Activated CD4-positive, alpha-beta T cell treated with anti-CD3 and anti-CD28 coated beads, Interleukin-2, amount 10 ng/mL, durations not matched to agents 24 days and 14 days (primary cell): ENCODE measurements around the gene NEGR1. TPM values are rescaled to one million over a fixed set of nuclear protein-coding genes. Genes with fewer than 3 reads are reported as not detected.

Source experiments
- DNase-seq: peaks from one replicate; pipeline ENCODE4 v3.0.0; 2022
- H3K27ac Mint-ChIP-seq: one replicate; pipeline ENCODE4 v1.8.0; 2022; ENCODE audit warnings: mild to moderate bottlenecking, mixed read lengths
- H3K27me3 Mint-ChIP-seq: one replicate; pipeline ENCODE4 v1.8.0; 2022; ENCODE audit warnings: mixed read lengths
- H3K36me3 Mint-ChIP-seq: one replicate; pipeline ENCODE4 v1.8.0; 2022; ENCODE audit warnings: low read depth, mild to moderate bottlenecking, mixed read lengths
- H3K4me1 Mint-ChIP-seq: one replicate; pipeline ENCODE4 v1.8.0; 2021; ENCODE audit warnings: mixed read lengths
- H3K4me3 Mint-ChIP-seq: one replicate; pipeline ENCODE4 v1.8.0; 2022; ENCODE audit warnings: mild to moderate bottlenecking, moderate library complexity, mixed read lengths
- H3K9me3 Mint-ChIP-seq: one replicate; pipeline ENCODE4 v1.8.0; 2021; ENCODE audit warnings: mixed read lengths
- intact Hi-C: fragments of 100-400 bp; cut with micrococcal nuclease; formaldehyde crosslinking; loops from one replicate; pipeline ENCODE4 v1.15.1; 2023
- total RNA-seq: library from RNA; stranded (reverse); gene quantifications from 2 replicates; pipeline ENCODE4 v1.2.3, GENCODE V29; 2022

The NEGR1 gene
- total RNA-seq, 1 donor from 2014 or later = not detected

DNA sequence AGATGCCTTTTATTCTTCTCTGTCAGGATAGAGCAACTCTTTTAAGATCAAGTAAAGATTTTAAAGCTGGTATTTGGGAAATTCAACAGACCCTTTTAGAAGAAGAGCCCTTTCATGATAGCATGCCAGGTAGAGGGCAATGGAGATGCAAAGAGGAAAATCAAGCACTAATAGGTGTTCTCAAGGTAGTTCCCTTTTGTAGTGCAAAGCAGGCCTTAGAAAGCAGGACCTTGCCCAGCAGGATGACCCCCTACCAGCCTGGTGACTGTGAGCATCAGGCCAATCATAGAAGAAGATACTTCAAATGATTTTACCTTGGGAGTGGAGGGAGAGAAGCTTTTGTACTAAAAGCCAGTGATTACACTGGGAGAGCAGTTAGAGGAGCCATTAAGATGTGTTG is 820.1 kb downstream of the NEGR1 start:
- intact Hi-C loops = no loop called here
- Mint-ChIP-seq H3K4me1 (no peaks in the 10 kb centered on the region), H3K9me3 (no peaks in the 10 kb centered on the region), H3K27ac (no peak overlapping the region), H3K27me3 (no peaks in the 10 kb centered on the region), H3K36me3 (no peaks in the 10 kb centered on the region), H3K4me3 (no peak overlapping the region)
- no peak for DNase-seq

- Mint-ChIP-seq H3K27ac (no peak overlapping the region), H3K4me3 (no peak overlapping the region), H3K36me3 (no peaks in the 10 kb centered on the region), H3K9me3 (no peaks in the 10 kb centered on the region), H3K27me3 (no peaks in the 10 kb centered on the region), H3K4me1 (no peaks in the 10 kb centered on the region)
- intact Hi-C loops = no loop called here
- DNase-seq = no peak
Observed at GRCh38 chr1:71461416-71461815, 820.9 kb downstream of the NEGR1 start.

GRCh38 chr1:71448444-71448843 is 833.9 kb downstream of the NEGR1 start:
- Mint-ChIP-seq H3K27ac (no peak overlapping the region), H3K4me3 (no peak overlapping the region), H3K36me3 (no peaks in the 10 kb centered on the region), H3K4me1 (no peaks in the 10 kb centered on the region), H3K27me3 (no peaks in the 10 kb centered on the region), H3K9me3 (no peaks in the 10 kb centered on the region)
- no peak for DNase-seq
- intact Hi-C loops = no loop called here

- Mint-ChIP-seq H3K9me3 (no peaks in the 10 kb centered on the region), H3K36me3 (no peaks in the 10 kb centered on the region), H3K27ac (no peak overlapping the region), H3K4me1 (no peaks in the 10 kb centered on the region), H3K27me3 (no peaks in the 10 kb centered on the region), H3K4me3 (no peak overlapping the region)
- DNase-seq = no peak
- intact Hi-C loops = no loop called here
Observed at GRCh38 chr1:71438626-71439025, 843.7 kb downstream of the NEGR1 start.

- no peak for DNase-seq
- H3K9me3 Mint-ChIP-seq = no peaks in the 10 kb centered on the region
Observed at GRCh38 chr1:71435951-71436350, 846.4 kb downstream of the NEGR1 start.

GRCh38 chr1:71434240-71434639 is 848.1 kb downstream of the NEGR1 start:
- Mint-ChIP-seq H3K9me3 (no peaks in the 10 kb centered on the region), H3K4me1 (no peaks in the 10 kb centered on the region), H3K27me3 (no peaks in the 10 kb centered on the region), H3K4me3 (no peak overlapping the region), H3K27ac (no peak overlapping the region), H3K36me3 (no peaks in the 10 kb centered on the region)
- DNase-seq = no peak
- intact Hi-C loops = no loop called here

More at GRCh38 chr1:71435951-71436350, 846.4 kb downstream of the NEGR1 start:
- no peaks in the 10 kb centered on the region for H3K36me3 Mint-ChIP-seq
- H3K27me3 Mint-ChIP-seq = no peaks in the 10 kb centered on the region
- H3K27ac Mint-ChIP-seq = no peak overlapping the region
- H3K4me3 Mint-ChIP-seq = no peak overlapping the region
- intact Hi-C loops = no loop called here
- H3K4me1 Mint-ChIP-seq = no peaks in the 10 kb centered on the region

GRCh38 chr1:71428029-71428428 is 854.3 kb downstream of the NEGR1 start:
- Mint-ChIP-seq H3K4me3 (no peak overlapping the region), H3K4me1 (no peaks in the 10 kb centered on the region), H3K9me3 (no peaks in the 10 kb centered on the region), H3K27ac (no peak overlapping the region), H3K36me3 (no peaks in the 10 kb centered on the region), H3K27me3 (no peaks in the 10 kb centered on the region)
- intact Hi-C loops = no loop called here
- DNase-seq = no peak

- Mint-ChIP-seq H3K4me1 (no peaks in the 10 kb centered on the region), H3K9me3 (no peaks in the 10 kb centered on the region), H3K27me3 (no peaks in the 10 kb centered on the region), H3K27ac (no peak overlapping the region), H3K36me3 (no peaks in the 10 kb centered on the region), H3K4me3 (no peak overlapping the region)
- DNase-seq = no peak
- intact Hi-C loops = no loop called here
Observed at GRCh38 chr1:71427066-71427465, 855.3 kb downstream of the NEGR1 start.

GRCh38 chr1:71424536-71424935 is 857.8 kb downstream of the NEGR1 start:
- Mint-ChIP-seq H3K4me3 (no peak overlapping the region), H3K27me3 (no peaks in the 10 kb centered on the region), H3K36me3 (no peaks in the 10 kb centered on the region), H3K4me1 (no peaks in the 10 kb centered on the region), H3K9me3 (no peaks in the 10 kb centered on the region), H3K27ac (no peak overlapping the region)
- intact Hi-C loops = no loop called here
- no peak for DNase-seq

- intact Hi-C loops = no loop called here
- no peak overlapping the region for H3K27ac Mint-ChIP-seq
- no peak overlapping the region for H3K4me3 Mint-ChIP-seq
- no peaks in the 10 kb centered on the region for H3K27me3 Mint-ChIP-seq
- no peaks in the 10 kb centered on the region for H3K4me1 Mint-ChIP-seq
- H3K36me3 Mint-ChIP-seq = no peaks in the 10 kb centered on the region
- H3K9me3 Mint-ChIP-seq = no peaks in the 10 kb centered on the region
- DNase-seq = no peak
Observed at GRCh38 chr1:71422221-71422620, 860.1 kb downstream of the NEGR1 start.

DNA sequence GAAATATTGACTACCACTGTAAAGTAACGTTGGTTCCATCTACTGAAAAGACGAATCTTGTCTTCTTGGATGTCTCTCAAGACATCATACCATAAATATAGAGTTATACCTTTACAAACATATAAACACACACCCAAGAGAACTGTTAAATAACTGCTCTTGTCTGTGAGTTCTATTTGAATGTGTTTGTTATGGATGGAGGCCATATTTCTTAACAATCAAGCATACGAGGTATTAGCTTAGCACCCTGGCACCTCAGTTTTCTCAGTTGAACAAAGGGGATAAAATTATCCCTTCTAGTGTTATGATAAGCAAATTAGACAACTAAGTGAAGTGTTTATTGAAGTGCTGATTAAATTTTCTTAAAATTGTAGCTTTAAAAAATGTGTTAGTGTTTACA is 864.9 kb downstream of the NEGR1 start:
- H3K27me3 Mint-ChIP-seq = no peaks in the 10 kb centered on the region
- H3K4me3 Mint-ChIP-seq = no peak overlapping the region
- H3K9me3 Mint-ChIP-seq = no peaks in the 10 kb centered on the region
- H3K27ac Mint-ChIP-seq = no peak overlapping the region
- no peaks in the 10 kb centered on the region for H3K4me1 Mint-ChIP-seq
- intact Hi-C loops = no loop called here
- H3K36me3 Mint-ChIP-seq = no peaks in the 10 kb centered on the region
- no peak for DNase-seq

GRCh38 chr1:71414179-71414578 is 868.2 kb downstream of the NEGR1 start:
- intact Hi-C loops = no loop called here
- Mint-ChIP-seq H3K36me3 (no peaks in the 10 kb centered on the region), H3K9me3 (no peaks in the 10 kb centered on the region), H3K4me1 (no peaks in the 10 kb centered on the region), H3K27me3 (no peaks in the 10 kb centered on the region), H3K4me3 (no peak overlapping the region), H3K27ac (no peak overlapping the region)
- DNase-seq = no peak

DNA sequence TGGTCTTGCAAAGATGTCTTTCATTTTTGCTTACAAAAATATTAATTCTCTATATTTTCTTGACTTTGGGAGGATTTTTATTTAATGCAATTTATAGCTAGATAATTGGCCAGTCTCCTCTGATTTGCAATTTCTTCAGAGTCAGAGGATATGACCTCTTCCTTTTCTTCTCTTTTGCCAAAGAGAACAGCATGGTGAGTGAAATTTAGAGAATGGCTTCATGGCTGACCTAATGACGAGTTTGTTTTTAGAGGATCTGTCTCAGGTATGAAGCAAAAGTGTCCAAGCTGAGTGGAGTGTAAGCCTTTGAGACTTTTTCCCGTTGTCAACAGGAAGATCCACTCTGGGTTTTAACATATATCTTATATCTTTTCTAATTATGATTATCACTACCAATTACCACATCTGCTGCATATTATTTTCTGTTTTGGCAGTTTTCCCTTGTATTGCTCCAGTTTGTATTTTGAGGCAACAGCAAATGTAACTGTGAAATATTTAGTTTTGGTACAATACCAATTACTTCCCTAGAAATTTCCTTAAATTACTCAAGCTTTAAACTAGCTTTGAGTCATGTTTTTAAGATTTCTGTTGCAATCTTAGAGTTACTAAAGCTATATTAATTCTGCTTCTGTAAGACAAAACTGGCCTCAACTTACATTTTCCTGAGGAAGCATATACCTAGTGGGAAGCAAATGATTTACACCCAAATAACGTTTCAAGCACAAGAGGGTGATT is 868.7 kb downstream of the NEGR1 start:
- Mint-ChIP-seq H3K36me3 (no peaks in the 10 kb centered on the region), H3K27ac (no peak overlapping the region)
- intact Hi-C loops = no loop called here

DNA sequence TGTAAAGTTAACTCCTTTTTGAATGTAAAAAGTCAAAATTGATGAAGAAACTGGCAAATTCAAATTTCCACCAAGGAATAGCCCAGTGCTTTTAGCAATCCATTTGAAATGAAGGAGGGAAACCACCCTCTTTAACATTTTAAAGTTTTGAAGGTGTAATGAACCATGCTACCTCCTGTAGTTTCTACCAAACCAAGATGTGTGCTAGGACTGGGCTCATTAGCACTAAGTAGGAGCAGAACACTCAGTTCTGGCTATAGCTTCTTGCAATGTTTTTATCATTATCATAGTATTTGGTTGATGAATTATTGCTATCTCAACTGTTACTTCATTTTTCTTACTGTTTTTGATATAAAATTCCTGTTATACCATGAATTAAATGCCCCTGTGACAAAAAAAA is 882.3 kb downstream of the NEGR1 start:
- no peak for DNase-seq
- peaks cover 5% of the 10 kb centered on the region for H3K9me3 Mint-ChIP-seq
- no peak overlapping the region for H3K4me3 Mint-ChIP-seq

More for the DNA sequence above, 868.7 kb downstream of the NEGR1 start:
- no peaks in the 10 kb centered on the region for H3K27me3 Mint-ChIP-seq
- no peaks in the 10 kb centered on the region for H3K9me3 Mint-ChIP-seq
- H3K4me3 Mint-ChIP-seq = no peak overlapping the region
- no peak for DNase-seq
- H3K4me1 Mint-ChIP-seq = no peaks in the 10 kb centered on the region

GRCh38 chr1:71399594-71399993 is 882.7 kb downstream of the NEGR1 start:
- Mint-ChIP-seq H3K36me3 (no peaks in the 10 kb centered on the region), H3K4me1 (no peaks in the 10 kb centered on the region), H3K4me3 (no peak overlapping the region), H3K27ac (no peak overlapping the region), H3K9me3 (peaks cover 5% of the 10 kb centered on the region), H3K27me3 (no peaks in the 10 kb centered on the region)
- intact Hi-C loops = no loop called here
- DNase-seq = no peak

More for the DNA sequence above, 882.3 kb downstream of the NEGR1 start:
- H3K36me3 Mint-ChIP-seq = no peaks in the 10 kb centered on the region
- H3K27me3 Mint-ChIP-seq = no peaks in the 10 kb centered on the region
- no peak overlapping the region for H3K27ac Mint-ChIP-seq
- no peaks in the 10 kb centered on the region for H3K4me1 Mint-ChIP-seq
- intact Hi-C loops = no loop called here
